Measurements from ENCODE around the gene ARHGEF19. TPM values are rescaled to one million over a fixed set of nuclear protein-coding genes. Genes with fewer than 3 reads are reported as not detected.

The ARHGEF19 gene
- total and polyA plus RNA-seq, 10 of the 15 experiments (the other 5 are each of a cell fraction or from before 2014, with no cell fraction given): 0.15 to 2.9 (median 0.67) TPM; not detected in 1

GRCh38 chr1:16189003-16189402, 23.4 kb downstream of the ARHGEF19 start:
- no peak for FAIRE-seq
- no peak overlapping the region for H3K9ac ChIP-seq (ENCODE audit: control insufficient read depth, insufficient read depth, low read length)

GRCh38 chr1:16187748-16188401, 24.6 kb downstream of the ARHGEF19 start:
- H3K4me2 ChIP-seq (ENCODE audit: control insufficient read depth, insufficient read depth): no peak overlapping the region
- BruUV-seq (replicated peaks): no TSS peak
- FAIRE-seq: peak; percentile 81
- in situ Hi-C loops (cut with MboI) (no loop called here), intact Hi-C loops (cut with micrococcal nuclease; ENCODE audit: unreplicated experiment) (loop anchor here (1.0 kb wide), 3 partner anchors 56 to 179 kb away; no protein-coding TSS in a partner anchor)
- H3K79me2 ChIP-seq (ENCODE audit: control insufficient read depth, insufficient read depth, low read length): no peaks in the 10 kb centered on the region
- no peaks in the 10 kb centered on the region for H4K20me1 ChIP-seq (ENCODE audit: control insufficient read depth, insufficient read depth)
- H3K36me3 ChIP-seq (ENCODE audit: control insufficient read depth in 2 of 2, insufficient read depth in 2 of 2, low read length in 1 of 2): no peaks in the 10 kb centered on the region
- CTCF ChIA-PET: interaction anchor here (0.7 to 15.1 kb wide), 22 partner anchors 12 to 427 kb away, joined by 3 to 375 read pairs (median 4); partner anchors contain the start of gene FAM131C
- H3K9me3 ChIP-seq (replicated peaks; ENCODE audit: control insufficient read depth, insufficient read depth, low read length): no peaks in the 10 kb centered on the region
- DNase-seq (ENCODE audit: low read depth, low spot score): no peak
- RAD21 ChIA-PET (ENCODE audit: unreplicated experiment): interaction anchor here (0.6 to 12.2 kb wide), 9 partner anchors 19 to 180 kb away, joined by 3 to 223 read pairs (median 3); no protein-coding TSS in a partner anchor
- WGBS (ENCODE audit: insufficient coverage, insufficient replicate concordance, low lambda C conversion rate, missing lambda C conversion rate): 6% methylated on average over 15 of the region's 15 CpGs
- H3K4me1 ChIP-seq (ENCODE audit: control insufficient read depth, insufficient read depth, low read length): no peaks in the 10 kb centered on the region
- no peaks in the 10 kb centered on the region for H3K27me3 ChIP-seq (replicated peaks in 1 of 2; ENCODE audit: control insufficient read depth in 2 of 2, insufficient read depth in 2 of 2, low read length in 1 of 2)
- H3K4me3 ChIP-seq: no peak overlapping the region
- no peak overlapping the region for H2AFZ ChIP-seq (ENCODE audit: control insufficient read depth, low read depth, low read length)
- no peak overlapping the region for H3K9ac ChIP-seq (ENCODE audit: control insufficient read depth, insufficient read depth, low read length)
- SMC1A ChIA-PET (ENCODE audit: uncharacterized antibody, unreplicated experiment): interaction anchor here (0.5 to 6.6 kb wide), 13 partner anchors 9 to 181 kb away, joined by 3 to 63 read pairs (median 6); partner anchors contain the start of gene FBXO42
- ATAC-seq: peak; percentile 93
- no peak overlapping the region for H3K27ac ChIP-seq (ENCODE audit: control insufficient read depth, insufficient read depth)
- POLR2A ChIA-PET: no interaction called here
- TF ChIP-seq TARDBP (IDR thresholded peaks at IDR 0.05; ENCODE audit: borderline replicate concordance) (no peak), CBX5 (IDR thresholded peaks at IDR 0.05; ENCODE audit: low read depth) (no peak), RAD51 (IDR thresholded peaks at IDR 0.05) (no peak), HDAC6 (IDR thresholded peaks at IDR 0.05; ENCODE audit: unreplicated experiment) (no peak), BACH1 (IDR thresholded peaks at IDR 0.05; ENCODE audit: borderline replicate concordance) (no peak), EP300 (IDR thresholded peaks at IDR 0.05; ENCODE audit: borderline replicate concordance in 1 of 2, control insufficient read depth in 1 of 2, low read depth in 2 of 2, low read length in 2 of 2) (no peak), IRF4 (IDR thresholded peaks at IDR 0.05; ENCODE audit: low read depth, low read length) (0 out of 2 replicates have a peak, but pooled peaks have one; percentile 41), ESRRA (IDR thresholded peaks at IDR 0.05; ENCODE audit: low read length) (no peak), EGR1 (IDR thresholded peaks at IDR 0.05; ENCODE audit: borderline replicate concordance in 1 of 2, low read depth in 2 of 2, low read length in 2 of 2) (peak in 1 of 2 experiments; percentile 18; a peak in 1 of 3 replicates), EZH2 (IDR thresholded peaks at IDR 0.05; ENCODE audit: borderline replicate concordance, control insufficient read depth, low read depth, low read length) (no peak), SMARCA5 (IDR thresholded peaks at IDR 0.05) (no peak), SP1 (IDR thresholded peaks at IDR 0.05; ENCODE audit: low read depth, low read length) (no peak), NR2C1 (IDR thresholded peaks at IDR 0.05) (no peak), IKZF1 (conservative IDR thresholded peaks at IDR 0.05) (0 out of 2 replicates have a peak, but pooled peaks have one; percentile 5), MEF2A (IDR thresholded peaks at IDR 0.05; ENCODE audit: insufficient read depth, low read depth, low read length) (0 out of 2 replicates have a peak, but pooled peaks have one; percentile 18), CEBPB (IDR thresholded peaks at IDR 0.05; ENCODE audit: borderline replicate concordance in 1 of 2, low read depth in 2 of 2, low read length in 2 of 2) (no peak)

More at GRCh38 chr1:16189003-16189402, 23.4 kb downstream of the ARHGEF19 start:
- ChIA-PET CTCF (interaction anchor here (0.7 to 15.1 kb wide), 16 partner anchors 10 to 426 kb away, joined by 3 to 375 read pairs (median 4); partner anchors contain the start of gene FAM131C), POLR2A (interaction anchor here (0.5 to 1.6 kb wide), 2 partner anchors 110 to 371 kb away, joined by 3 to 4 read pairs; no protein-coding TSS in a partner anchor), RAD21 (ENCODE audit: unreplicated experiment) (interaction anchor here (0.8 to 12.2 kb wide), 7 partner anchors 10 to 181 kb away, joined by 3 to 223 read pairs (median 4); no protein-coding TSS in a partner anchor), SMC1A (ENCODE audit: uncharacterized antibody, unreplicated experiment) (interaction anchor here (0.5 to 6.6 kb wide), 12 partner anchors 8 to 568 kb away, joined by 3 to 63 read pairs (median 4); partner anchors contain the start of gene FBXO42)
- no TSS peak for BruUV-seq (replicated peaks)
- no peak for TF ChIP-seq JUND (IDR thresholded peaks at IDR 0.05; ENCODE audit: low read depth, low read length)
- no peak for TF ChIP-seq EP300 (IDR thresholded peaks at IDR 0.05; ENCODE audit: borderline replicate concordance in 1 of 2, control insufficient read depth in 1 of 2, low read depth in 2 of 2, low read length in 2 of 2)
- Histone ChIP-seq H3K4me3 (no peak overlapping the region), H4K20me1 (ENCODE audit: control insufficient read depth, insufficient read depth) (no peaks in the 10 kb centered on the region), H3K36me3 (ENCODE audit: control insufficient read depth in 2 of 2, insufficient read depth in 2 of 2, low read length in 1 of 2) (no peaks in the 10 kb centered on the region), H3K9me3 (replicated peaks; ENCODE audit: control insufficient read depth, insufficient read depth, low read length) (no peaks in the 10 kb centered on the region), H3K4me2 (ENCODE audit: control insufficient read depth, insufficient read depth) (no peak overlapping the region), H3K27ac (ENCODE audit: control insufficient read depth, insufficient read depth) (no peak overlapping the region), H3K4me1 (ENCODE audit: control insufficient read depth, insufficient read depth, low read length) (no peaks in the 10 kb centered on the region; the same call in 1 of the 2 replicates), H3K79me2 (ENCODE audit: control insufficient read depth, insufficient read depth, low read length) (no peaks in the 10 kb centered on the region), H3K27me3 (replicated peaks in 1 of 2; ENCODE audit: control insufficient read depth in 2 of 2, insufficient read depth in 2 of 2, low read length in 1 of 2) (no peaks in the 10 kb centered on the region), H2AFZ (ENCODE audit: control insufficient read depth, low read depth, low read length) (no peak overlapping the region)
- intact Hi-C loops (cut with micrococcal nuclease; ENCODE audit: unreplicated experiment) (no loop called here), in situ Hi-C loops (cut with MboI) (no loop called here)
- ATAC-seq (no peak), DNase-seq (ENCODE audit: low read depth, low spot score) (no peak)
- WGBS (ENCODE audit: insufficient coverage, insufficient replicate concordance, low lambda C conversion rate, missing lambda C conversion rate): 0% methylated on average over 6 of the region's 6 CpGs

Measured in GM12878 (cell line).